Ammon's horn (tissue), 1 donor: Measurements from ENCODE around the gene CEP44.
"Not testable (repeated sequence)": the region's sequence is repeated elsewhere in the genome, so short reads cannot be mapped to it uniquely, and the experiment has no call there.

Source experiments
- DNase-seq: peaks from one replicate; pipeline ENCODE4 v3.0.0-alpha.2; 2016; ENCODE audit warnings: low spot score

Gene CEP44

GRCh38 chr4:174283507-174284471 lies at the start of gene CEP44, which contains the start of gene FBXO8:
Gene CEP44, plus strand, starts transcription at chr4:174283911. Its CDS starts 15,211 bp downstream, at chr4:174299122.
Gene FBXO8, minus strand, starts transcription at chr4:174283667. Its CDS starts 20,575 bp downstream, at chr4:174263092.
- peak; percentile 89 for DNase-seq

DNA sequence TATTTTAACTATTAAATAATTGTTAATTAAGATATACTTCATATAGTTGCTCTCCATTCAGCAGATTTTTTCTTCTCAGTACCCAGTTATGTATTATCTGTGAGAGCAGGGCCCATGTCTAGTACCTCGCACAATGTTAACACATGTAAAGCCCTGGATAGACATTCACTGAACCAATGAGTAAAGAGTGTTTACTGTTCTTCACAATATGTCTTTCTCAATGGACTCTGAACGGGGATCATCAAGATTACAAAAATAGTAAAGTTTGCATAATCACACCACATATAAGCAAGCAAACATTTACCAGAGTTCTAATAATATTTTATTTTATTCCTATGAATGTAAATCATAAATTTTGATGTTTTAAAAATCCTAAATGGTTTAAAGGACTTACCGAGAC lies 47.4 kb upstream of the CEP44 start:
- DNase-seq = no peak

DNA sequence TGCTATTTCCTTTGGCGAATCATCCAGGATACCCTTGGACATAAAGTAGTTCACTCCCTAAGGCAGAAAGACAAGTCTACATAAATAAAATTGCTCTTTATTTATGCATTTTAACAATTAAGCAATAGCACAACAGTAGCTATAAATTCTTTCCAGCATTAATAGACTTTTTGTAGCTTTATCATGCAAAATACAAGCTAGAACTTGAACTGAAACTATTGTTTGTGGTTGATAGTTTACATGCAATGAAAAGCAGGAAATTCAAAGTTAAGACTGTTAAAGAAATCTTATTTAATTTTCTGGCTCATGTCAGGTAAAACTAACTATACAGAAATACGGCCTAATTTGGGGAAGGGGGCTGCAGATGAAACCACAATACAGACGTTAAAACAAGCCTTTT lies 42.5 kb upstream of the CEP44 start:
- no peak for DNase-seq

DNA sequence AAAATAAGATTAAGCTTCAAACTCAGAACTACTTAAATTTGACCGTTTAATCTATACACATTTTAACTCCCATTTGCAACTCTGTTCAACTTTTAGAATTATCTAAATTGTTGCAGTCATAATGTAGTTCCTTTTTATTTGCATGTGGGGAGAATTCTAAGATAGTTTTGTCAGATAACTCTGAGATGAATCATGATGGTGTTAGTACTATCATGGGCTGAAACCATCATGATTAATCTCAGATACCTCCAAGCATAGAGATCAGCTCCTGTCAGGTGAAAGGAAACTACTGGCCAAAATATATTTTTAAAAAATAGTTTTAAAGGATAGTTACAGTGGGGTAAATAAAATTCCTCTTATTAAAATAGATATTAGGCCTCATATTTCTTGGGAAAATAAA lies 39.3 kb upstream of the CEP44 start:
- DNase-seq = no peak

GRCh38 chr4:174245714-174246113 lies 38.0 kb upstream of the CEP44 start:
- no peak for DNase-seq

DNA sequence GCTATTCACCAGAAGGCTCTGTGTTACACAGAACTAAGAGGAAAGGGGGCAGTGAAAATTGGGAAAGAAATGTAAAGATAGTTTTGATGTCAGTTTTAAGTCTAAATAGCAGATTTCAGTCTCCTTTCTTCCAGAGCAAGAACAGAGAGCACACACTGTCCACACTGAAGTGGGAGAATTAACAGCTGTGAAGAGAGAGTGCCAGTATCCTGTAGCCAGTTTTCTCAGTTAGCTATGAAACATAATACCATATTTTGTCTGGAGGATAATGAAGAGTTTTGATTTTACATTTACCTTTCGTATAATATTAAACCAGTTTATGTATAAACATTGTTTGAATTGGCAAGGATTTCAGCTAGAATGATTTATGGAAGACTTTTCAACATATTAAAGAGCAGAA lies 35.3 kb upstream of the CEP44 start:
- no peak for DNase-seq

DNA sequence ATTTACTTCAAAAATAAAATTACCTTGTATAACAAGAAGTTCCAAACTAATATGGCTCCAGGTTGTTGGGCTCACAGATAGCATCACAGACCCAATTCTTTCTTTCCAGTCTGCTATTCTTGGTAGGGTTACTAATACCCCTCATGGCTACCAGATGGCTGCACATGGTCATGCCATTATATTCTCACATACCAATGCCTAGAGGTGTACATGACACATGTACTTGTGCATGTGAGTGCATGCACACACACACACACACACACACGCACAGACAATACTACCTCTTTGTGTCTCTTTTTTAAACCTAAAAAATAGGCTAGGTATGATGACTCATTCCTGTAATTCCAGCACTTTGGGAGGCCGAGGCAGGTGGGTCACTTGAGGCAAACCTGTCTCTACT lies 31.3 kb upstream of the CEP44 start:
- no peak for DNase-seq

DNA sequence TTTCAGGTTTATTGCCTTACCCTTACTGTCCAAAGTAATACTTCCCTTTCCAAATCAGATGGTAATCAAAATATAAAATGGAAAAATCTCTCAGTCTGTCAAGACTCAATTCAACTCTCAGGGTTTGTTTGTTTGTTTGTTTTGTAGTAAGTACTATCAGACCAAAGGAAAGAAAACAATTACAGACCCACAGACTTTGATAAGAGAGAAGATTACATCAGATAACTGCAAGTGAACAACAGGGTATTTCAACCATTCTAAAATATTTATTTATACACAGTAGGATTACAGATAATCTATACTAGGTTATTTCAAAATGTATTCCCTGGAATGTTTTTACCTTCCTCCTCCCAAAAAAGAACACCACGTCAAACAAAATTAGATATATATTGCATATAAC lies 29.1 kb upstream of the CEP44 start:
- DNase-seq = no peak

DNA sequence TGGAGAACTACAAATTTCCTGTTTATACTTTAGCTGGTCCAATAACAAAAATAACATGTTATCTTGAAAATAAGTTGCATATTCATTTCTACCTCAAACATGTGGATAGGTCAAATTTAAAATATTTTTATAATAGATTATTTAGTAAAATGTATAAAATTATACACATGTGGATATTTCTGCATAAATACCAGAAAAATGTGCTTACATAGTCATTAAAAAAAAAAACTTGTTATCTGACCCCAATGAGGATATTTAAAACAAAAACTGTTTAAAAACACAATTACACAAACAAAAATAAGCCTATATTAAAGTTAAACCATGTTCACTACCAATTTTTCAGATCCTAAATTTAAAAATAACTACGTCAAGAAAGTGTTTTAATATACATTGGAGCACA lies 28.3 kb upstream of the CEP44 start:
- no peak for DNase-seq

GRCh38 chr4:174255786-174256185 lies 27.9 kb upstream of the CEP44 start:
- DNase-seq = no peak

DNA sequence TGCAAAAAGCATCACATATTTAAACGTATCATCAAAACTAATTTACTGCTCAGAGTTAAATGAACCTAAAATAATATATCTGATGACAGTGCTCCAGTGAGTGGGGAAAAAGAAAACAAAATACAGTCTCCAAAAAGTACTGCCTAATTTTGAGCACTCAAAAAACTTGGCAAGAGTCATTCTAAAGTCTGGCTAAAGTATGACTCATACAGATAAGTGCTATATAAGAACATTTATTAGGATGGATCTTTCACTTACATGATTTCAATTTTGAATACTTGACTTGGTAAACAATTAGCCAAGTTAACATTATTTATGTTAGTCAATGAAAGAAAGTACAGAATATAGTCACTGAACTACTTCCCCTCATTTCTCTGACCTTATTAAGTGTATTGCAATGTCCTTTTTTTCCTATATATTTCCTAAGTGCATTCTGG lies 27.4 kb upstream of the CEP44 start:
- DNase-seq = no peak

DNA sequence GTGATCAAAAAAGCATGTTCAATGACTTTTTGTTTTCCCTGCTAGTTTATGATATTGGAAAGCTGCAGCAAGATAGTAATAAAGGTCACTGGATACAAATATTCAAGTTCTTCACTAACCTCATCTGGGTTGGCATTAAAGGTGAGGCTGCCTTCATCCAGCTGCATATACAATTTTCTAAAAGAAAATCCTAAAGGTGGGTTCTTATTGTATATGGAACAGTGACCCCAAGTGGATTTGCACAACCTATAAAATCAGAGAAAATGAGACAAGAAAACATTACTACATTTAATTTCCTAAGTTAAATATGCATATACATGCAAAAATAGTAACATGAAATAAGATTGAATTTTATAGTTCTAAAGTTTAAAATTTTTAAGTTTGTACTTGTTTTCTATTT lies 24.1 kb upstream of the CEP44 start:
- no peak for DNase-seq

- DNase-seq = no peak
Observed at GRCh38 chr4:174260099-174260498, 23.6 kb upstream of the CEP44 start.

DNA sequence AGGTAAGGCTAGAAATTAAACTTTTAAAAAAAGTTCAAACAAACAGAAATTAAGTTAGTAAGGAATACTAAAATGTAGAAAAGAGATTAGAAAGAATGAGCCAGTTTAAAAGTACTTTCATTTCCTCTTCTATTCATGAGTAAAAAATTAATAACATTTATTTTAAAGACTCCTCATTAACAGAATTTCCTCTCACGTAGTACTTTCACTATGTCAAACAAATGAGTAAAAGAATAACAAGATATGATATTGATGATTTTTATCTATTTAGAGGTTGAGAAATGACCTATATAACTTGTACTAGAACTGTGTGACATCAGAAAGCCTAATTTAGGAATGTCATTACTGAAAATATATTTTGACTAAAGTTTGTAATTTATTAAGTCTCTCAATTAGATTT lies 22.3 kb upstream of the CEP44 start:
- not testable (repeated sequence) for DNase-seq

DNA sequence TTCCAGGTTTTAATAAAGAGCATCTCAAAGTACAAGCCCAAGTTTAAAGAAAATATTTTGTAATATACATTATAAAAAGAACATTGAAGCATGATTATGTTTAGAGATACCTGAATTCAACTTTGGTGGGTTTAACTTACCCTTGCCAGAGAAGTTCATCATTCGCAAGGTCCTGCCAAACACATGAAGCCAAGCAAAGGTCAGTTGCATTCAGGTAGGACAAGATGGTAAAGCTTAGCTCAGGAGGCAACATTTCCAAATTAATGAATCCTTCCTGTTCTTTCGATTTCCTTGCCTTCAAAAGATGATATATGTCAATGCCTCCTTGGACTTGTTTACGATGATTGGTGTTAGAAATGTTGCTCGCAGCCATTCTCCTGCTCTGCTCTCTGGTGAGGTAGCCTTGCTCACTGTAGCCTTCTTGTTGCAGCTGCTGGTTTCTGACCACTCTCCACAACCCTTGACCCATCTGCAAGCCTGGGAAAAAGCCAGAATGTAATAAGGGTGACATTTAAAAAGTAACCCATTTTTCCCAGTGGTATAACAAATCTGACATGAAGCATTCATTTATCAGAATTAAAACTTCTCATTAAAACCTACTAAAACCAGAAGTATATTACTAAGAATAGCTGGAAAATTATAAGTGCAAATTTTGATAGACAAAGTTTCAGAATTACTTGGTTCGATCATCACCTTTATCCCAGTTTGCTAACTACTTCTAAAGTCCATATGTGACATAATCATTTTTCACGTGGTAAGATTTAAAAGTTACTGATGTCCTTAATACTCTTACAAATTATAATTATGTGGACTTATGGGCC lies 20.9 kb upstream of the CEP44 start:
- DNase-seq = no peak

DNA sequence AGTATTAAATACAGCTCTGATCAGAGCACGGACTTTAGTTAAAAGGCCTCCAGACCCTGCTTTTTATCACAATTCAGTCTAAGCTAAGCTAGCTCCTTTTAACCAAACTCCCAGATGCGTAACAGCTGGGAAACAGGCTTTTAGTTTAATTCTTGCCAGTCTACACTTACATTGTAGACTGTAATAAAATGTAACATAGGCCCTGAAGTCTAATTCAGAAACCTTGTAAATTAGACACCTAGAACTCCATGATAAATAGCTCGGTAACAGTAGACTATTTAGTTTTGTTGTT lies 20.3 kb upstream of the CEP44 start:
- DNase-seq = no peak

- no peak for DNase-seq
Observed at GRCh38 chr4:174265916-174266315, 17.8 kb upstream of the CEP44 start.

GRCh38 chr4:174266416-174266815 lies 17.3 kb upstream of the CEP44 start:
- DNase-seq = no peak

- no peak for DNase-seq
Observed at GRCh38 chr4:174273930-174274329, 9.8 kb upstream of the CEP44 start.

DNA sequence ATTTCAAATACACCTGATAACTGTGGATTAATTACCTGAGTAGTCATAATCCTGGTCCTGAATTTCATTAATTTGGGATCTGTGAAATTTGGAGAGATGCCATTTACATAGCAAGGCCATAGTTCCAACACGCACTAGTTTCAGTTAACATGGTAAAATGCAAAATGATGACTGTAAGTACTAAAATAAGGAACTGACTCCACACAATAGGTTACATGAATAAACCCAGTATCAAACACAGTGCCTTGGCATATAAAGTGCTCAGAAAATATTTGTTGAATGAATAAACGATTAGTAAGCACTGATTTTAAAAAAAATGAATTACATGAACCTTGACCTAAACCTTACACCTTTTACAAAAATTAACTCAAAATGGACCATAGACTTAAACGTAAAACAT lies 9.3 kb upstream of the CEP44 start:
- DNase-seq = no peak

- no peak for DNase-seq
Observed at GRCh38 chr4:174275101-174275500, 8.6 kb upstream of the CEP44 start.

DNA sequence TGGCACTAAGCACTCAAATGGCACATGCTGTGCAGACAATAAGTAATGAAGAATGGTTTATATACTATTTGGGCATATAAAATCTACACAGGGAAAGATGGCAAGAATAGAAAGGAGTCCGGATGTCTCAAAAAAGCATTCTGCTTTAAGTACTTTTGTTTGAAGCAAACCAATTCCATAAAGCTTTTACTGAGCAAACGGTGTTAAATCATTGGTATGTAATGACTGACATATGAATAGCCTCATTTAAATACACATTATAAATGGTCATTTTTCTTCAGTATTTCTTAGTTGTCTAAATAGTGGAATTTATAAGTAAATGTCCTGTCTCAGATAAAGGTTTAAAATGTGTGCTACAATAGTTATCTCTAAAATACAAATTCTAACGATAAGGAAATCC lies 6.3 kb upstream of the CEP44 start:
- no peak for DNase-seq

DNA sequence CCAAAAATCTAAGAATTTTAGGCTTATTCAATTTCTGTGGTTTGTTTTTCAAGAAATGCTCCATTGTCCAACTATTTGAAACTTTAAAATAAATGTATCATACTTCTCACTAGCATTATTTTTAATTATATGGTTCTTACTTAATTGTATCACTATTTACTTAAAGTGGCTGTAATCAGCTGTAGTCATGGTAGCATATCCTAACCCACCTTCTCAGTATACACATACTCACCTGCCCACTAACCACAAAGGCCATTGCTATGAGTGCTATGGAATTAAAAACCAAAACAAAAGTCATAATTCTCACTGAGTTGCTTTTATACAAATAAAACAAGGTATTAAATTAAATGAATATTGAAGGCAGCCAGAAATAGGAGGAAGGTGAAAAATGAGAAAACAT lies 5.2 kb upstream of the CEP44 start:
- DNase-seq = no peak
